ENCODE data around the gene NKRF.

NKRF gene

GRCh38 chrX:119605464-119606279, 552 bp downstream of the NKRF start:
- no peak for DNase-seq

- DNase-seq = no peak
Measured at GRCh38 chrX:119604766-119605463, 1.3 kb downstream of the NKRF start.

- DNase-seq = no peak
Measured at GRCh38 chrX:119602701-119603255, 3.4 kb downstream of the NKRF start.

GRCh38 chrX:119589810-119590209, 16.4 kb downstream of the NKRF start:
- DNase-seq = no peak

- DNase-seq = no peak
Measured at GRCh38 chrX:119583431-119584059, 22.7 kb downstream of the NKRF start.

- DNase-seq = no peak
Measured at GRCh38 chrX:119579414-119579813, 26.8 kb downstream of the NKRF start.

GRCh38 chrX:119574394-119575266, 31.6 kb downstream of the NKRF start, which contains the start of gene UBE2A:
UBE2A (plus strand) TSS chrX:119574563; CDS start chrX:119574712, 149 bp downstream.
- DNase-seq = peak; percentile 81

- peak; percentile 42 for DNase-seq
Measured at GRCh38 chrX:119573840-119574393, 32.3 kb downstream of the NKRF start.

- no peak for DNase-seq
Measured at GRCh38 chrX:119573222-119573621, 33.0 kb downstream of the NKRF start.

GRCh38 chrX:119570351-119570835, 35.8 kb downstream of the NKRF start:
- no peak for DNase-seq

- DNase-seq = peak; percentile 94
Measured at GRCh38 chrX:119565107-119565663, 41.0 kb downstream of the NKRF start, which contains the start of gene STEEP1. STEEP1 (minus strand) TSS chrX:119565409; CDS start chrX:119565355, 54 bp downstream.

GRCh38 chrX:119552508-119552907, 53.7 kb downstream of the NKRF start:
- no peak for DNase-seq

GRCh38 chrX:119549327-119550016, 56.8 kb downstream of the NKRF start:
- DNase-seq = no peak

GRCh38 chrX:119541188-119541587, 65.0 kb downstream of the NKRF start:
- DNase-seq = no peak

- DNase-seq = no peak
Measured at GRCh38 chrX:119539872-119540271, 66.4 kb downstream of the NKRF start.

All from DMS 273 treated with DMSO at 0.1 percent for 48 hours (cell line).